Mucosa of descending colon (tissue), 3 donors: ENCODE results near the gene IGFBP4. TPM values are rescaled to one million over a fixed set of nuclear protein-coding genes. Genes with fewer than 3 reads are reported as not detected.

Experiments used
- ATAC-seq: fragments of 200-7000 bp; cut with Tn5 transposase; one replicate; pipeline ENCODE4 v1.9.1; 2020; ENCODE audit warnings: mild to moderate bottlenecking, moderate library complexity
- DNase-seq, 3 donors: peaks; one replicate each; pipeline ENCODE4 v3.0.0-alpha.2; 2020
- H3K36me3 ChIP-seq: fragments of 200-600 bp; one replicate; pipeline ENCODE4 v1.8.0; 2021; ENCODE audit warnings: low read depth, mild to moderate bottlenecking
- H3K4me1 ChIP-seq: fragments of 200-600 bp; one replicate; pipeline ENCODE4 v1.8.0; 2021; ENCODE audit warnings: low read depth, mild to moderate bottlenecking
- H3K4me3 ChIP-seq: fragments of 200-600 bp; one replicate; pipeline ENCODE4 v1.8.0; 2021; ENCODE audit warnings: mild to moderate bottlenecking
- H3K9me3 ChIP-seq: fragments of 200-600 bp; one replicate; pipeline ENCODE4 v1.8.0; 2021; ENCODE audit warnings: mild to moderate bottlenecking
- intact Hi-C, 2 donors: fragments of 100-400 bp; cut with DNase I in 1 of 2; cut with micrococcal nuclease in 1 of 2; formaldehyde crosslinking; loops; one replicate each; pipeline versions ENCODE4 v1.11.0 to v1.11.1; 2022; cut with DNase I, micrococcal nuclease
- total RNA-seq, 3 donors: library from RNA; stranded (reverse); fragmentation: NEBNext Ultra II Directional in 2 of 3; extraction: Animal tissue kit (Norgen Biotek cat#: 25700) in 2 of 3; gene quantifications; one replicate each; pipeline versions ENCODE4 v1.2.1 to v1.2.4, GENCODE V29; 2021 to 2023
- TF ChIP-seq, protein P1 (sequence below): fragments of 200-600 bp; IDR thresholded peaks from one replicate; pipeline ENCODE4 v1.8.0; 2022; ENCODE audit warnings: antibody characterized with exemption, mild to moderate bottlenecking
- donor health status: DM: no; HTN: no; CAD: no; lungs with moderate emphysema.
- donor health status: DM: no; HTN: no; CAD: no.
- donor health status: DM: no; HTN: yes; CAD: no.

Gene IGFBP4
- total RNA-seq, 3 donors from 2014 or later, result 215 to 459 (median 244) TPM

DNA sequence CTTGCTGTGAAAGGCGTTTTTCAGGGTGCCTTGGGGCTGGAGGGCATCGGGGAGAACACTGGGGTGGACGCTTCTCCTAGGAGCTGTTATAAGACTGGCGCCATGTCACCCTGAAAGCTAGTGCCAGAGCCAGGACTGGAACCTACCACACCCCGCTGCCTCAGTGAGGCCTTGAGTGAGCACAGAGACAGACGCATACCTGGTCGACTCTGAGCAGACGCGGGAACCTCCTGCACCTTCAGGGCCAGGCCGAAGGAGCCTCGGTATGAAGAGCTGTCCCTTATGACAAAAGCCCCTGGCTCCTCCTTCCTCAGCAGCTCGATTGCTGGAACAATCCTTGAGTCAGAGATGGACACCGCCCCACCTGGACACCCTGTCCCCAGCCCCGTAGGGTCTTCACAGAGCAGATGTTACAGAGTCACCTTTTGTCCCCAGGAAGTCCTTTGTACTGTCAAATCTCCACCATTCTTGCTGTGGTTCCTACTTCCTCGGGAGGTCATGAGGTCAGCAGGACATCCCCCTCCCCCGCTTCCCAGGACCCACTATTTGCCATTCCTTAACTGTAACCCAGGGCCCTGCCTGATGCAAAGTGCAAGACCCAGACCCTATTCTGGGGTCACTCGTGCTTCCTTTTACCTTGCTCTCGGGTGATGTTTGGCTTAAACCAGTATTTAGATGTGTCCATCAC, 41.2 kb downstream of the IGFBP4 start:
- no peaks in the 10 kb centered on the region for H3K9me3 ChIP-seq
- no peak overlapping the region for H3K4me3 ChIP-seq
- DNase-seq (no peak), ATAC-seq (no peak)
- H3K4me1 ChIP-seq, result peaks cover 12% of the 10 kb centered on the region
- intact Hi-C loops, result no loop called here
- TF ChIP-seq, protein P1, sequence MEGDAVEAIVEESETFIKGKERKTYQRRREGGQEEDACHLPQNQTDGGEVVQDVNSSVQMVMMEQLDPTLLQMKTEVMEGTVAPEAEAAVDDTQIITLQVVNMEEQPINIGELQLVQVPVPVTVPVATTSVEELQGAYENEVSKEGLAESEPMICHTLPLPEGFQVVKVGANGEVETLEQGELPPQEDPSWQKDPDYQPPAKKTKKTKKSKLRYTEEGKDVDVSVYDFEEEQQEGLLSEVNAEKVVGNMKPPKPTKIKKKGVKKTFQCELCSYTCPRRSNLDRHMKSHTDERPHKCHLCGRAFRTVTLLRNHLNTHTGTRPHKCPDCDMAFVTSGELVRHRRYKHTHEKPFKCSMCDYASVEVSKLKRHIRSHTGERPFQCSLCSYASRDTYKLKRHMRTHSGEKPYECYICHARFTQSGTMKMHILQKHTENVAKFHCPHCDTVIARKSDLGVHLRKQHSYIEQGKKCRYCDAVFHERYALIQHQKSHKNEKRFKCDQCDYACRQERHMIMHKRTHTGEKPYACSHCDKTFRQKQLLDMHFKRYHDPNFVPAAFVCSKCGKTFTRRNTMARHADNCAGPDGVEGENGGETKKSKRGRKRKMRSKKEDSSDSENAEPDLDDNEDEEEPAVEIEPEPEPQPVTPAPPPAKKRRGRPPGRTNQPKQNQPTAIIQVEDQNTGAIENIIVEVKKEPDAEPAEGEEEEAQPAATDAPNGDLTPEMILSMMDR, result no peak
- no peaks in the 10 kb centered on the region for H3K36me3 ChIP-seq

DNA sequence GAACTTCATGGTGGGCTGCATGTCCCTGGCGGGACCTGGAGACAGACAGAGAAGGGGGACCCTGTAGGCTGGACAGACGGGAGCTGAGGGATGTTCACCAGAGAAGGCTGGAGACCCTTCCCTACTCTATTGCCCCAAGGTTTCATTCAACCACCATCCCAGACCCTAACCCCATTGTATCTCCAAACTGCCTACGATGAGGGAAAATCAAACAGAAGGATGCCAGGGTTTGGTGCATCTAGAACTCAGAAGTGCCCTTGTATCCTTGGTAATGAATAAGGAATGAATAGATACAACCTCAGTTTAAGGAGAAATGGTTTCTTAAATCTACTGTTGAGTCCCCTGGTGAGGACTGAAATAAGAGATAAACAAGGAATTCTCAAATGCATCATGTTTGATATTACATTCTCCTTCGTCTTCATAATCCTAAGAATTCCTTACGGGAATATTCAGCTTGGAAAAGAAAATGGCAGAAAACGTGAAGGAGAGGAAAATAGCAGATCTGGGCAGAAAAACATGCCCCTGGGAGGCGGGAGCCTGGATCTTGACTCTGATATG, 41.8 kb downstream of the IGFBP4 start:
- Histone ChIP-seq H3K4me1 (peaks cover 14% of the 10 kb centered on the region), H3K36me3 (no peaks in the 10 kb centered on the region), H3K9me3 (no peaks in the 10 kb centered on the region), H3K4me3 (no peak overlapping the region)
- intact Hi-C loops, result no loop called here
- ATAC-seq, result no peak
- TF ChIP-seq, protein P1, result no peak
- DNase-seq, result no peak

GRCh38 chr17:40485851-40486521, 42.7 kb downstream of the IGFBP4 start:
- H3K9me3 ChIP-seq, result no peaks in the 10 kb centered on the region
- peaks cover 18% of the 10 kb centered on the region for H3K4me1 ChIP-seq
- intact Hi-C loops, result no loop called here
- DNase-seq, result no peak
- TF ChIP-seq, protein P1, result no peak
- H3K4me3 ChIP-seq, result no peak overlapping the region
- H3K36me3 ChIP-seq, result no peaks in the 10 kb centered on the region
- peak; percentile 28 for ATAC-seq

DNA sequence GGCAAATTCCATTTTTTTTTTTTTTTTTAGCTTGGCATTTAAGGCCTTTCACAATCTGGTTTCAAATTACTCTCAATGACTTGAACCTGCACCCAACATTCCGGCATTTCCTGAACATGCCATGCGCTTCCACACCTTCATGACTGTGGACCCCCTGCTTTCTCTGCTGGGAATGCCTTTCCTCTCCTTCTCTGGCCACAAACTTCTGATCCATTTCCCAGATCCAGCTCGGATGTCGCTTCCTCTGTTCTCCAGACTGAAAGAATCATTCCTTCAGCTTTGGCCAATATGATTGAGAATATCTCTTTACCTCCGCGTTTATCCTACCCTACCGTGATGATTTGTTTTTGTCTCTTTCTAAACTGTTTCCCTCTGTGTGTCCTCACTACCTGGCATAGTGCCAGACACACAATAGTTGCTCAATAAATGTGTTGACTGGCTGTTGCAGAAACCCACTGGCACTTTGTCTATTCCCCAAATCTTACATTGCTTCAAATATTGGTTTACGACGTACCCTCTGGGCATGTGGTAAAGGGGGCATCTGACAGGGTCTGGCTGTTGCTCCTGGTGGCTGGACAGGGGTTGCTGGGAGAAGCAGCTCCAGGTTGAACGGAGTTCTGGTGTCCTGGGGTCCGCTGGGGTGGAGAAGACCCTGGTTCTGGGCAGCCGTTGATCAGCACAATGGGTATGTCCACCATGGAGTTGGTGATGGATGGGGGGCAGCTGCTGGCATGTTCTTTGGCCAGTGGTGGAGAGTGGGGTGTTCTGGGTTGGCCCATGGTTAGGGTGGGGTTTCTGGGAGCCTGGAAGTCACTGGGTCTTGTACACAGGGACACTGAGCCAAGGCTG, 43.5 kb downstream of the IGFBP4 start:
- peaks cover 19% of the 10 kb centered on the region for H3K4me1 ChIP-seq
- ATAC-seq (no peak), DNase-seq (no peak)
- TF ChIP-seq, protein P1, result no peak
- H3K9me3 ChIP-seq, result no peaks in the 10 kb centered on the region
- intact Hi-C loops, result no loop called here
- H3K4me3 ChIP-seq, result no peak overlapping the region
- H3K36me3 ChIP-seq, result no peaks in the 10 kb centered on the region

GRCh38 chr17:40487371-40488020, 44.2 kb downstream of the IGFBP4 start:
- DNase-seq (no peak), ATAC-seq (no peak)
- intact Hi-C loops, result no loop called here
- TF ChIP-seq, protein P1, result no peak
- H3K9me3 ChIP-seq, result no peaks in the 10 kb centered on the region
- peaks cover 23% of the 10 kb centered on the region for H3K4me1 ChIP-seq
- no peak overlapping the region for H3K4me3 ChIP-seq
- no peaks in the 10 kb centered on the region for H3K36me3 ChIP-seq
